Common myeloid progenitor, CD34-positive (primary cell): Measurements from ENCODE around the gene DMGDH.

ENCODE experiments used
- CTCF ChIA-PET: fragments of 350-600 bp; sonication (Branson Sonifier 250); formaldehyde crosslinking; loops from one replicate; lab custom pipeline; 2021; ENCODE audit warnings: antibody characterized with exemption; lab: Charles Lee
- POLR2A ChIA-PET: fragments of 350-600 bp; sonication (Branson Sonifier 250); formaldehyde crosslinking; loops from one replicate; lab custom pipeline; 2021; ENCODE audit warnings: antibody characterized with exemption; lab: Charles Lee
- DNase-seq, 3 donors: peaks; one replicate each; pipeline versions ENCODE4 v3.0.0 to v3.0.0-alpha.2; 2013
- H3K27ac ChIP-seq, 2 experiments: 1 replicate in 1 of 2; 2 replicates in 1 of 2; pipeline ENCODE4 v1.7.0; 2013; ENCODE audit warnings: inconsistent platforms in 2 of 2, low read length in 2 of 2, mild to moderate bottlenecking in 2 of 2, low read depth in 1 of 2, moderate library complexity in 1 of 2; ENCODE audit not compliant: severe bottlenecking in 2 of 2, insufficient read depth in 1 of 2, poor library complexity in 1 of 2
- H3K27me3 ChIP-seq, 5 experiments: replicated peaks in 2 of 5; 1 replicate in 3 of 5; 2 replicates in 2 of 5; pipeline versions ENCODE4 v1.6.1 to v1.7.0; 2013; ENCODE audit warnings: low read length in 4 of 5, mild to moderate bottlenecking in 2 of 5, moderate library complexity in 2 of 5, inconsistent platforms in 1 of 5; ENCODE audit not compliant: insufficient read depth in 5 of 5, control insufficient read depth in 4 of 5
- H3K36me3 ChIP-seq, 4 experiments: 1 replicate in 2 of 4; 2 replicates in 2 of 4; pipeline versions ENCODE4 v1.6.1 to v1.7.0; 2013; ENCODE audit warnings: low read length in 3 of 4, control low read depth in 1 of 4, mild to moderate bottlenecking in 1 of 4; ENCODE audit not compliant: control insufficient read depth in 4 of 4, insufficient read depth in 4 of 4
- H3K4me1 ChIP-seq, 4 experiments: 1 replicate in 3 of 4; 2 replicates in 1 of 4; pipeline versions ENCODE4 v1.6.1 to v1.7.1; 2013; ENCODE audit warnings: low read length in 3 of 4, mild to moderate bottlenecking in 3 of 4, control low read depth in 1 of 4, inconsistent platforms in 1 of 4, moderate library complexity in 1 of 4; ENCODE audit not compliant: control insufficient read depth in 4 of 4, insufficient read depth in 4 of 4; ENCODE audit errors: control extremely low read depth in 1 of 4
- H3K4me3 ChIP-seq, 7 experiments: 1 replicate in 4 of 7; 2 replicates in 3 of 7; pipeline versions ENCODE4 v1.5.1 to v1.7.0; 2013; ENCODE audit warnings: mild to moderate bottlenecking in 7 of 7, low read length in 6 of 7, moderate library complexity in 6 of 7, inconsistent platforms in 2 of 7, low read depth in 2 of 7, control low read depth in 1 of 7; ENCODE audit not compliant: insufficient read depth in 4 of 7, control insufficient read depth in 1 of 7; ENCODE audit errors: extremely low read depth in 1 of 7
- H3K9me3 ChIP-seq, 5 experiments: 1 replicate in 4 of 5; 2 replicates in 1 of 5; pipeline versions ENCODE4 v1.6.1 to v1.7.1; 2013; ENCODE audit warnings: low read length in 4 of 5, mild to moderate bottlenecking in 2 of 5, inconsistent platforms in 1 of 5, low read depth in 1 of 5, moderate library complexity in 1 of 5; ENCODE audit not compliant: control insufficient read depth in 4 of 5, insufficient read depth in 2 of 5; ENCODE audit errors: control extremely low read depth in 1 of 5
- WGBS: methylation state at CpG from one replicate; pipeline ENCODE4 v1.1.5; 2013; ENCODE audit not compliant: insufficient coverage; 5-methylcytosine and 5-hydroxymethylcytosine counted together

DMGDH gene

GRCh38 chr5:78959767-78960166 is 109.7 kb downstream of the DMGDH start:
- Histone ChIP-seq H3K4me1 (no peaks in the 10 kb centered on the region), H3K4me3 (no peak overlapping the region), H3K27me3 (no peaks in the 10 kb centered on the region), H3K9me3 (no peaks in the 10 kb centered on the region), H3K36me3 (peaks cover 0 to 17% (median 11%) of the 10 kb centered on the region in 4 experiments), H3K27ac (no peak overlapping the region)
- ChIA-PET CTCF (no interaction called here), POLR2A (no interaction called here)
- DNase-seq = no peak
- WGBS = 100% methylated on average over 1 of the region's 1 CpG

DNA sequence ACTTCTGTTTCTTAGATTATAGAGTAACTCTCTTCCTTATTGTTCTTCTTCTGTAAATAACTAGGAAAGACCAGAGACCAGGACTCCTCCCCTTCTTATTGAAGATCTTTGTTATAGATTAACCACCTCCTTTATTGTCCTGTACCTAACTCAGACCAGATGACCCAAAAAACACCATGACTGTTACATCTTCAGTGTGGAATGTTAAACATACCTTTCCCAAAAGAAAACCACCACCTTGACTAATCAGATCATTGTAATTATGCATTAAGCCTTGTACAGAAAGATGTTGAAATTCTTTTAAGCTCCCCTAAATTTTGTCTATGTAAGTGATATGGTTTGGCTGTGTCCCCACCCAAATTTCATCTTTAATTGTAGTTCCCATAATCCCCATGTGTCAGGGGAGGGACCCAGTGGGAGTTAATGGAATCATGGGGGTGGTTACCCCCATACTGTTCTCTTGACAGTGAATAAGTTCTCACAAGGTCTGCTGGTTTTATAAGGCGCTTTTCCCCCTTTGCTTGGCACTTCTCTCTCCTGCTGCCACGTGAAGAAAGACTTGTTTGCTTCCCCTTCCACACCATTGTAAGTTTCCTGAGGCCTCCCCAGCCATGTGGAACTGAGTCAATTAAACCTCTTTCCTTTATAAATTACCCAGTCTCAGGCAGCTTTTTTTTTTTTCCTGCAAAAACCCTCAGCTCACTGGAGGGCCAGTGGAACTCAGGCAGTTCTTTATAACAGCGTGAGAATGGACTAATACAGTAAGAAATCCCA is 110.6 kb downstream of the DMGDH start:
- ChIA-PET POLR2A (no interaction called here), CTCF (interaction anchor here (1.1 to 1.7 kb wide), 2 partner anchors 12 to 27 kb away, joined by 3 to 4 read pairs; no protein-coding TSS in a partner anchor)
- DNase-seq = no peak
- H3K4me1 ChIP-seq = no peaks in the 10 kb centered on the region
- peaks cover 0 to 18% (median 9%) of the 10 kb centered on the region in 4 experiments for H3K36me3 ChIP-seq
- no peak overlapping the region for H3K27ac ChIP-seq
- no peaks in the 10 kb centered on the region for H3K9me3 ChIP-seq
- 52% methylated on average over 3 of the region's 3 CpGs for WGBS
- no peak overlapping the region for H3K4me3 ChIP-seq
- H3K27me3 ChIP-seq = no peaks in the 10 kb centered on the region

DNA sequence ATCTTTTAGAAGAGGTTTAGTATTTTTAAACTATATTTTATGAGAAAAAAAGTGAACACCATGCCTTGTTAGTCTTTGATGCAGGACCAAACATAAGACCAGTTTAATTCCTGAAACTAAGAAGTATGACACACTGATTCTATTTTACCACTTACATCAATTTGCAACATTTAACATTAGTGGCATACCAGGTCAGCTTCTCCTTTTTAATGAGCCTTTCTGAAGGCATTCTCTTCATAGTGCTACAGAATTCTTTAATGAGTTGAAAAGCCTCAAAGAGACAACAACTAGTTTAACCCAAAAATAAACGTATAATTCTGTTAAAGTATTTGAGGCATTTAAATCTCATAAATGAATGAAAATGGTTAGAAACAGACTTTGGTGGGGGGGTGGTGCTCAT is 112.6 kb downstream of the DMGDH start:
- Histone ChIP-seq H3K9me3 (no peaks in the 10 kb centered on the region), H3K4me3 (no peak overlapping the region), H3K36me3 (peaks cover 2 to 9% (median 4%) of the 10 kb centered on the region in 4 experiments), H3K4me1 (no peaks in the 10 kb centered on the region), H3K27me3 (no peaks in the 10 kb centered on the region), H3K27ac (no peak overlapping the region)
- ChIA-PET CTCF (no interaction called here), POLR2A (no interaction called here)
- DNase-seq = no peak
- no CpG with 5 or more reads among the region's 1 CpG for WGBS

DNA sequence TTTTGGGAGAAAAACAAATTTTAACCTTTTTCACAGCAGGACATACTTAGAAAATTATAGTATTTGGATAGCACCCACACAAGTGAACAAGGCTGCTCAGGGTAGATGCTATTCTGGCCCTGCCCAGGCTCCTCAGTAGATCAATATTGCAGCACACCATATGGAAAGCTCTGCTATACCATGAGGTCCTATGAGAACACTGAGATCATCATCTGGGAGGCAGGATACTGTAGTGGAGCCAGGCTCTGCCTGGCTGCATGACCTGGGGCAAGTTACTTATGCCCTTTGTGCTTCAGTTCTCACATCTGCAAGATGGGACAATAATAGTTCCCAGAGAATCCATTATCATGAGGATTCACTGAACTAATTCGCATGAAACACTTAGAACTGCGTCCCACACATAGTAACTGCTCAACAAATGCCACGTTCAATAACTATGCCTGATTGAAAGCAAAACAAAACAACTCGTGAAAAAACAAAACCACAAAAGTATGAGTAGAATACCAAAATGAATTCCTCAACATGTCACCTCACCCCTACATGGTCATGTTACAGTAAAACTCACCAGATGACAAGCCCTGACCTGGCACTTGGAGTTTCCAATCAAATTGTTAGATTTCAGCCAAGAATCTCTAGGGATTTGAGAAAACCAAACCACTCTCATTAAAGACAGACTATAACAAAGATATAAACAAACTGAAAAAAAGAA is 116.2 kb downstream of the DMGDH start:
- Histone ChIP-seq H3K27ac (no peak overlapping the region), H3K36me3 (peaks cover 2 to 9% (median 3%) of the 10 kb centered on the region in 4 experiments), H3K27me3 (no peaks in the 10 kb centered on the region), H3K4me1 (no peaks in the 10 kb centered on the region), H3K9me3 (no peaks in the 10 kb centered on the region), H3K4me3 (no peak overlapping the region)
- ChIA-PET POLR2A (no interaction called here), CTCF (no interaction called here)
- no peak for DNase-seq
- 93% methylated on average over 4 of the region's 4 CpGs for WGBS
